Measurements from ENCODE around the gene PPP1R9B.

PPP1R9B gene

GRCh38 chr17:50186661-50187393 is 36.4 kb upstream of the PPP1R9B start:
- Histone ChIP-seq H3K9ac (ENCODE audit: low read length) (no peak overlapping the region), H3K4me3 (ENCODE audit: low read length) (no peak overlapping the region), H3K27me3 (ENCODE audit: low read depth, low read length) (no peaks in the 10 kb centered on the region), H3K79me2 (ENCODE audit: low read length) (peaks cover 17% of the 10 kb centered on the region), H4K20me1 (ENCODE audit: insufficient read depth, low read length) (no peaks in the 10 kb centered on the region), H3K27ac (ENCODE audit: low read length) (no peak overlapping the region), H2AFZ (ENCODE audit: low read depth, low read length) (no peak overlapping the region), H3K4me2 (ENCODE audit: low read length) (no peak overlapping the region), H3K4me1 (ENCODE audit: low read length) (peaks cover 59% of the 10 kb centered on the region), H3K36me3 (replicated peaks; ENCODE audit: low read depth, low read length) (peaks cover 57% of the 10 kb centered on the region), H3K9me3 (ENCODE audit: insufficient read depth, low read length) (no peaks in the 10 kb centered on the region)
- TF ChIP-seq CTCF (IDR thresholded peaks at IDR 0.05; ENCODE audit: low read depth, low read length) (no peak), EZH2phosphoT487 (IDR thresholded peaks at IDR 0.05; ENCODE audit: low read depth) (no peak)

GRCh38 chr17:50185631-50186471 is 35.4 kb upstream of the PPP1R9B start:
- peaks cover 49% of the 10 kb centered on the region for H3K4me1 ChIP-seq (ENCODE audit: low read length)
- H3K4me2 ChIP-seq (ENCODE audit: low read length), result peak overlapping the region; percentile 48
- peaks cover 7% of the 10 kb centered on the region; the same call in 1 of the 2 replicates for H3K79me2 ChIP-seq (ENCODE audit: low read length)
- no peak overlapping the region for H2AFZ ChIP-seq (ENCODE audit: low read depth, low read length)
- no peak overlapping the region for H3K4me3 ChIP-seq (ENCODE audit: low read length)
- H3K9ac ChIP-seq (ENCODE audit: low read length), result no peak overlapping the region
- peaks cover 50% of the 10 kb centered on the region for H3K36me3 ChIP-seq (replicated peaks; ENCODE audit: low read depth, low read length)
- no peak overlapping the region for H3K27ac ChIP-seq (ENCODE audit: low read length)
- H3K27me3 ChIP-seq (ENCODE audit: low read depth, low read length), result no peaks in the 10 kb centered on the region
- H3K9me3 ChIP-seq (ENCODE audit: insufficient read depth, low read length), result no peaks in the 10 kb centered on the region
- TF ChIP-seq EZH2phosphoT487 (IDR thresholded peaks at IDR 0.05; ENCODE audit: low read depth), result no peak
- no peak for TF ChIP-seq CTCF (IDR thresholded peaks at IDR 0.05; ENCODE audit: low read depth, low read length)
- H4K20me1 ChIP-seq (ENCODE audit: insufficient read depth, low read length), result no peaks in the 10 kb centered on the region

GRCh38 chr17:50184611-50185398 is 34.3 kb upstream of the PPP1R9B start:
- H3K9ac ChIP-seq (ENCODE audit: low read length), result peak overlapping the region; percentile 15; the same call in 1 of the 2 replicates
- H3K27me3 ChIP-seq (ENCODE audit: low read depth, low read length), result no peaks in the 10 kb centered on the region
- peak overlapping the region; percentile 86 for H3K4me2 ChIP-seq (ENCODE audit: low read length)
- no peaks in the 10 kb centered on the region for H3K9me3 ChIP-seq (ENCODE audit: insufficient read depth, low read length)
- peak overlapping the region; percentile 50 for H3K4me3 ChIP-seq (ENCODE audit: low read length)
- TF ChIP-seq CTCF (IDR thresholded peaks at IDR 0.05; ENCODE audit: low read depth, low read length) (no peak), EZH2phosphoT487 (IDR thresholded peaks at IDR 0.05; ENCODE audit: low read depth) (no peak)
- H3K36me3 ChIP-seq (replicated peaks; ENCODE audit: low read depth, low read length), result peaks cover 44% of the 10 kb centered on the region
- peaks cover 43% of the 10 kb centered on the region for H3K4me1 ChIP-seq (ENCODE audit: low read length)
- H2AFZ ChIP-seq (ENCODE audit: low read depth, low read length), result no peak overlapping the region
- H3K79me2 ChIP-seq (ENCODE audit: low read length), result no peaks in the 10 kb centered on the region; the same call in 1 of the 2 replicates
- H4K20me1 ChIP-seq (ENCODE audit: insufficient read depth, low read length), result no peaks in the 10 kb centered on the region
- H3K27ac ChIP-seq (ENCODE audit: low read length), result peak overlapping the region; percentile 31; the same call in 1 of the 2 replicates

Data from OCI-LY3 (cell line).